GM21515 (cell line): ENCODE data around the gene MSANTD7.

ENCODE experiments used
- ATAC-seq: cut with Tn5 transposase; IDR thresholded peaks from one replicate; pipeline ENCODE4 v1.9.1; 2021; ENCODE audit not compliant: unreplicated experiment

Gene MSANTD7

GRCh38 chr10:14879928-14880193 lies 41.8 kb downstream of the MSANTD7 start:
- no peak for ATAC-seq

GRCh38 chr10:14880229-14880628 lies 42.1 kb downstream of the MSANTD7 start:
- ATAC-seq, result no peak

GRCh38 chr10:14884082-14884481 lies 46.0 kb downstream of the MSANTD7 start:
- no peak for ATAC-seq
